Jurkat, Clone E6-1 (cell line): ENCODE data around the gene HOXA6. TPM values are rescaled to one million over a fixed set of nuclear protein-coding genes. Genes with fewer than 3 reads are reported as not detected.
A peak's percentile ranks its signal among the peaks of the same experiment; 100 is the strongest.

Experiments
- DNase-seq: peaks from one replicate; pipeline ENCODE4 v3.0.0-alpha.2; 2011; ENCODE audit warnings: low read depth, low spot score
- H3K4me3 ChIP-seq: 2 replicates; pipeline ENCODE4 v1.5.1; 2011; ENCODE audit warnings: mild to moderate bottlenecking, low read length, control low read depth, moderate library complexity
- polyA plus RNA-seq: library from polyadenylated mRNA; unstranded; fragments of >200 nt; gene quantifications from one replicate; pipeline ENCODE4 v1.2.1, GENCODE V29; 2012; ENCODE audit warnings: missing spikeins; ENCODE audit not compliant: insufficient read length, insufficient read depth

HOXA6 gene
- 11.1 TPM for polyA plus RNA-seq

- DNase-seq, result no peak
- H3K4me3 ChIP-seq, result no peak within 1 kb of the TSS
These were observed at the start of gene HOXA6 for GRCh38 chr7:27147199-27148030. Gene HOXA6, minus strand, starts transcription at chr7:27147774. Its CDS starts 25 bp downstream, at chr7:27147749.

- no peak overlapping the region for H3K4me3 ChIP-seq
- DNase-seq, result peak; percentile 74
These were observed 48.8 kb upstream of the HOXA6 start for GRCh38 chr7:27196287-27196767.

GRCh38 chr7:27194686-27195379 is 47.3 kb upstream of the HOXA6 start:
- no peak for DNase-seq
- H3K4me3 ChIP-seq, result no peak overlapping the region

GRCh38 chr7:27194002-27194352 is 46.4 kb upstream of the HOXA6 start:
- no peak overlapping the region for H3K4me3 ChIP-seq
- no peak for DNase-seq

- no peak overlapping the region for H3K4me3 ChIP-seq
- no peak for DNase-seq
These were observed 45.9 kb upstream of the HOXA6 start for GRCh38 chr7:27193335-27194001.

GRCh38 chr7:27192546-27193334 is 45.2 kb upstream of the HOXA6 start:
- no peak overlapping the region for H3K4me3 ChIP-seq
- DNase-seq, result no peak

GRCh38 chr7:27191833-27192545 is 44.4 kb upstream of the HOXA6 start:
- no peak overlapping the region for H3K4me3 ChIP-seq
- DNase-seq, result no peak

GRCh38 chr7:27191161-27191731 is 43.7 kb upstream of the HOXA6 start:
- DNase-seq, result no peak

GRCh38 chr7:27189997-27190748 is 42.6 kb upstream of the HOXA6 start:
- no peak for DNase-seq
- H3K4me3 ChIP-seq, result no peak overlapping the region

More at GRCh38 chr7:27191161-27191731, 43.7 kb upstream of the HOXA6 start:
- no peak overlapping the region for H3K4me3 ChIP-seq

- DNase-seq, result no peak
- H3K4me3 ChIP-seq, result no peak overlapping the region
These were observed 41.9 kb upstream of the HOXA6 start for GRCh38 chr7:27189295-27189996.

GRCh38 chr7:27188386-27189294 is 41.1 kb upstream of the HOXA6 start:
- H3K4me3 ChIP-seq, result no peak overlapping the region
- DNase-seq, result no peak

GRCh38 chr7:27187475-27188385 is 40.2 kb upstream of the HOXA6 start:
- DNase-seq, result no peak
- no peak overlapping the region; the same call in 1 of the 2 replicates for H3K4me3 ChIP-seq

GRCh38 chr7:27186668-27187474 is 39.3 kb upstream of the HOXA6 start:
- no peak overlapping the region for H3K4me3 ChIP-seq
- DNase-seq, result no peak
